ENCODE measurements around the gene FLCN. TPM values are rescaled to one million over a fixed set of nuclear protein-coding genes. Genes with fewer than 3 reads are reported as not detected.

Gene FLCN
- 35.9 and 57.6 TPM in 2 replicates for total RNA-seq

GRCh38 chr17:17237026-17237799, at the start of gene FLCN:
TSS of gene FLCN (minus strand) at chr17:17237168. CDS start at chr17:17228137, 9,031 bp downstream.

GRCh38 chr17:17280613-17281549, 43.9 kb upstream of the FLCN start, which contains the start of gene COPS3:
TSS of gene COPS3 (minus strand) at chr17:17281246. CDS start at chr17:17281186, 60 bp downstream.

GRCh38 chr17:17206124-17206912, 30.6 kb downstream of the FLCN start, which contains the start of gene PLD6:
TSS of gene PLD6 (minus strand) at chr17:17206333. CDS start at chr17:17206286, 47 bp downstream.

Other genes with a start within 250 kb of the FLCN start
- gene MPRIP, start 194.7 kb downstream of the FLCN start, total RNA-seq, result 47.3 and 87.9 TPM in 2 replicates
- gene PLD6, start 30.8 kb downstream of the FLCN start, total RNA-seq, result 2.1 and 2.5 TPM in 2 replicates
- gene COPS3, start 44.1 kb upstream of the FLCN start, total RNA-seq, result 42.5 and 55.5 TPM in 2 replicates
- gene NT5M, start 66.2 kb upstream of the FLCN start, total RNA-seq, result 2.5 and 4.8 TPM in 2 replicates
- gene MED9, start 239.8 kb upstream of the FLCN start, total RNA-seq, result 6.9 and 10.2 TPM in 2 replicates

Measured in pericardium fibroblast (primary cell).